Nephron progenitor cell (in vitro differentiated cells): ENCODE data around the gene DDIT4.

Source experiments
- DNase-seq: peaks from one replicate; pipeline ENCODE4 v3.0.0; 2021
- H3K27ac Mint-ChIP-seq: 2 replicates; pipeline ENCODE4 v1.8.0; 2021; ENCODE audit warnings: mild to moderate bottlenecking, moderate library complexity, mixed read lengths
- H3K27me3 Mint-ChIP-seq: 2 replicates; pipeline ENCODE4 v1.8.0; 2021; ENCODE audit warnings: mild to moderate bottlenecking, low read depth, mixed read lengths; ENCODE audit not compliant: poor library complexity
- H3K36me3 Mint-ChIP-seq: 2 replicates; pipeline ENCODE4 v1.8.0; 2021; ENCODE audit warnings: low read depth, mixed read lengths
- H3K4me1 Mint-ChIP-seq: 2 replicates; pipeline ENCODE4 v1.8.0; 2021; ENCODE audit warnings: mixed read lengths
- H3K4me3 Mint-ChIP-seq: 2 replicates; pipeline ENCODE4 v1.8.0; 2021; ENCODE audit warnings: mild to moderate bottlenecking, moderate library complexity, mixed read lengths
- H3K9me3 Mint-ChIP-seq: 2 replicates; pipeline ENCODE4 v1.8.0; 2021; ENCODE audit warnings: mild to moderate bottlenecking, moderate library complexity, mixed read lengths
- TF ChIP-seq, protein P1 (sequence below): fragments of 200-600 bp; sonication (generic); IDR thresholded peaks from 2 replicates; pipeline ENCODE4 v1.5.0; 2021; ENCODE audit warnings: antibody characterized with exemption

Gene DDIT4

DNA sequence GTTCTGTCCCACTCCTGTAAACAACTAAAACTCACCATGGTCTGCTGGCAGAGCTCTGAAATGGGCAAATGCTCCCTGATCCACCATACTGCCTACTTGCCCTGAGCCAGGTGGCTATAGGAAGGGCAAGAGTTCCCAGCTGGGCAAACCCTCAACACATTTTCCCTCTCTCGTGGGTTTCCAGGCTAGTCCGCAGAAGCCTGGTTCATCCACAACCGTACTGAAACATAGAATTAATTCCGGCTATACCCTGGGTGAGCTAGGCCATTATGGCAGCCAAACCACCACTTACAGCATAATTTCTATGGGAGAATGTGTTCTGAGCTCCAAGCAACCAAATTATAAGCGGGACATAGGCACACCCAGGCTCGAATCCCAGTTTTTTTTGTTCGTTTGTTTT is 20.1 kb upstream of the DDIT4 start:
- Mint-ChIP-seq H3K4me3 (no peak overlapping the region), H3K36me3 (no peaks in the 10 kb centered on the region), H3K27me3 (no peaks in the 10 kb centered on the region), H3K4me1 (peaks cover 69% of the 10 kb centered on the region), H3K27ac (peak overlapping the region; percentile 81), H3K9me3 (no peaks in the 10 kb centered on the region)
- DNase-seq: no peak
- TF ChIP-seq, protein P1, sequence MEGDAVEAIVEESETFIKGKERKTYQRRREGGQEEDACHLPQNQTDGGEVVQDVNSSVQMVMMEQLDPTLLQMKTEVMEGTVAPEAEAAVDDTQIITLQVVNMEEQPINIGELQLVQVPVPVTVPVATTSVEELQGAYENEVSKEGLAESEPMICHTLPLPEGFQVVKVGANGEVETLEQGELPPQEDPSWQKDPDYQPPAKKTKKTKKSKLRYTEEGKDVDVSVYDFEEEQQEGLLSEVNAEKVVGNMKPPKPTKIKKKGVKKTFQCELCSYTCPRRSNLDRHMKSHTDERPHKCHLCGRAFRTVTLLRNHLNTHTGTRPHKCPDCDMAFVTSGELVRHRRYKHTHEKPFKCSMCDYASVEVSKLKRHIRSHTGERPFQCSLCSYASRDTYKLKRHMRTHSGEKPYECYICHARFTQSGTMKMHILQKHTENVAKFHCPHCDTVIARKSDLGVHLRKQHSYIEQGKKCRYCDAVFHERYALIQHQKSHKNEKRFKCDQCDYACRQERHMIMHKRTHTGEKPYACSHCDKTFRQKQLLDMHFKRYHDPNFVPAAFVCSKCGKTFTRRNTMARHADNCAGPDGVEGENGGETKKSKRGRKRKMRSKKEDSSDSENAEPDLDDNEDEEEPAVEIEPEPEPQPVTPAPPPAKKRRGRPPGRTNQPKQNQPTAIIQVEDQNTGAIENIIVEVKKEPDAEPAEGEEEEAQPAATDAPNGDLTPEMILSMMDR: no peak

DNA sequence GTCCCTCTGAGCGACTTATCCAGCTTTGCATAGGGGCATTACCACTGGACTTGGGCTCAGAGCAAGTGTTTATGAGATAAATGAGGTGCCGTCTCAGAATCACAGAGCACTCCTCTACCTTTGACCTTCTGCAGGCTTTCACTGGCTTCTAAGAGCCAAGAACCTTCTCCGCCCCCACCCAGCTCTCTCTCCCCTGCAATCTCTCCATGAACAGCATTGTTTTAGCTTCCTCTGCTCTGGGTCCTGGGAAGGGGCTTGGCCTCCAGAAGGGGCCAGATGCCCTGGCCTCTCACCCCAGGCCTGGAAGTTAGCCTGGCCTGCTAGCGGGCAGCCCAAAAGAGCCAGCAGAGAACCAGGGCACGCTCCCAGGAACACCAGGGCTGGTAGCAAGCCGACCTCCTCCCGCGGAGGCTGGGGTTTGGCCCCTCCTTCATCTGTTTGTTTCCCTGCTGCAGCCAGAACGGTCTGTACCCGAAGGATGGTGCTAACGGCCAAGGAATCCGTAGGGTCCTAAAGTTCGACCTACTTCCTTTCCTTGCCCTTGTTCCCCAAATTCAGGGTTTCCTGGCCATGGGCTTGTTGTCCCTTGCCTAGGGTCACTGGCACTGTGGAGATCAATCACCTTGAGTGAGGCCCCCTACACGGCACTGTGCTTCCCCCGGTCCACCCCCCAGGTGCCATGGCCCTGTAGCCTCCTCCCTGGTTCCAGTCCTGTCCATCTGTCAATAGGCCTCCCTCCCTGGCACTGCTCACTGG is 18.7 kb upstream of the DDIT4 start:
- H3K4me1 Mint-ChIP-seq: peaks cover 77% of the 10 kb centered on the region
- peak overlapping the region; percentile 76 for H3K4me3 Mint-ChIP-seq
- H3K9me3 Mint-ChIP-seq: no peaks in the 10 kb centered on the region

DNA sequence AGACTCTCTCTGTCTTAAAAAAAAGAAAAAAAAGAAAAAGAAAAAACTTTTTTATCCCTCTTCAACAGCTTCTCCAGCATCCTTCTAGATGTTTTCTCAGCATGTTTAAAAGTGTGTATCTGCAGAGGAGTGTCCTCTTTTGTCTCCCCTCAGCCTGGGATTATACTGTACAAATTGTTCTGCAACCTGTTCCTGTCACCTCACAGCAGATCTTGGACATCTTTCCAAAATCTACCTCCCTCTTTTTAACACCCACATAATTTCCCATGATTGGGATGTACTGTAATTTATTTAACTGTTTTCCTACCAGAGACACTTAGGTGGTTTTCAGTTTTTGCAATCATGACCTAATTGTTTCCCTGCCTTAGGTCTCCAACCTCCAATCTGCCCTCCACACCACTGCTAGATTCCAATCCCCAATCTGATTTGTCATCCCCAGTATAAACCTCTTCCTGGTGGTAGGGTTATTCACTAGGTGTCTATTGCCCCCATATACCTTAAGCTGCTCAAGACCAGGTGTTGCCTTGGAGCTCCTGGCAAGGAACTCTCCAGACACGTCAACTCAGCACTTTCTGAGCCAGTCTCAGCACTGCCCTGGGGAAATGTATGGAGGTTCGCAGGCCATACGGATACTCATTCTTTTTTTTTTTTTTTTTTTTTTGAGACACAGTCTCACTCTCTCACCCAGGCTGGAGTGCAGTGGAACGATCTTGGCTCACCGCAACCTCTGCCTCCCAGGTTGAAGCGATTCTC is 17.6 kb upstream of the DDIT4 start:
- Mint-ChIP-seq H3K27ac (peak overlapping the region; percentile 90), H3K36me3 (no peaks in the 10 kb centered on the region), H3K9me3 (no peaks in the 10 kb centered on the region), H3K4me1 (peaks cover 79% of the 10 kb centered on the region), H3K4me3 (no peak overlapping the region), H3K27me3 (no peaks in the 10 kb centered on the region)
- DNase-seq: no peak
- TF ChIP-seq, protein P1: no peak

More for the DNA sequence above, 18.7 kb upstream of the DDIT4 start:
- no peaks in the 10 kb centered on the region for H3K27me3 Mint-ChIP-seq
- DNase-seq: peak; percentile 62
- H3K36me3 Mint-ChIP-seq: no peaks in the 10 kb centered on the region
- TF ChIP-seq, protein P1: no peak
- H3K27ac Mint-ChIP-seq: peak overlapping the region; percentile 86

DNA sequence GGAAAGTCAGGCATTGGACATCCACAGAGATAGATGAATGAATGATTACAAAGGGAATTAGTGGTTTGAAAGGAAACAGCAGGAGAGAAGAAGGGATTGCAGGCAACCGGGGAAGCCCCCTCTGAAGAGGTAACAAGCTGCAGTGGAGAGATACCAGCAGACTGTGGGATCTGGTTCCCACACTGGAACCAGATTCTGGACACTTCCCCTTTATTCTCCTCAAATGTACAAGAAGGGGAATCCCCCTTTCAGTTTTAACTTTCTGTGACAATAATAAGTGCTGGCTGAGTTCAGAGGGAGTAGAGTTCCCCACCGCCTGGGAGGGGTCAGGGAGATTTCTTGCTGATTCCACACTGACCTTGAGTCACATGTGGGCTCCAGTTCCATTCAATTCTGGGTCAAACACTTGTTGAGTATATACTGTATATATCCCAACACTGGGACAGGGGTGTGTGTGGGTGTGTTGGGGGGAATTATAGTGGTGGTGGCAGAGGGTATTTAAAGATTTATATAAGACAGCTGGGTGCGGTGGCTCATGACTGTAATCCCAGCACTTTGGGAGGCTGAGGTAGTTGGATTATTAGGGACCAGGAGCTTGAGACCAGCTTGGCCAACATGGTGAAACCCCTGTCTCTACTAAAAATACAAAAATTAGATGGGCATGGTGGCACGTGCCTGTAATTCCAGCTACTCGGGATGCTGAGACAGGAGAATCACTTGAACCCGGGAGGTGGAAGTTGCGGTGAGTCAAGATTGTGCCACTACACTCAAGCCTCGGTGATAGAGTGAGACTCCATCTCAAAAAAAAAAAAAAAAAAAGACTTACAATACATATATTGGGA is 16.5 kb upstream of the DDIT4 start:
- peak overlapping the region; percentile 59 for H3K4me3 Mint-ChIP-seq
- peak overlapping the region; percentile 85 for H3K27ac Mint-ChIP-seq
- H3K9me3 Mint-ChIP-seq: no peaks in the 10 kb centered on the region
- H3K36me3 Mint-ChIP-seq: no peaks in the 10 kb centered on the region
- TF ChIP-seq, protein P1: no peak
- peaks cover 79% of the 10 kb centered on the region for H3K4me1 Mint-ChIP-seq
- DNase-seq: no peak
- no peaks in the 10 kb centered on the region for H3K27me3 Mint-ChIP-seq

DNA sequence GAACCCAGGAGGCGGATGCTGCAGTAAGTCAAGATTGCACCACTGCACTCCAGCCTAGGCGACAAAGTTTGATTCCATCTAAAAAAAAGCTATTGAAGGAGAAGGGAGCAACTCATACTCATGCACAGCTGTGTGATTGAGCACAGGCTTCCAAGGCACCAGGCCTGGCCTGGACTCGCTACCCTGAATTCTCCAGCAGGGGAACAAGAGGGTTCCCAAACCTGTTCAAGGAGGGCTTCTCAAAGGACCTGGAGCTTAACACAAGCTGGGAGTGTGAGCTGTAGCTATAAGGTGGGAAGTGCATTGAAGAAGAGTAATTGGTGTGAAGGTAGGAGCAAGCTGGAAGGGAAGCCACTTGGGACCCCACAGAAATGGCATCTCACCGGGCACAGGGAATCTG is 15.1 kb upstream of the DDIT4 start:
- peak overlapping the region; percentile 98 for H3K27ac Mint-ChIP-seq
- H3K4me3 Mint-ChIP-seq: peak overlapping the region; percentile 42
- TF ChIP-seq, protein P1: no peak
- H3K4me1 Mint-ChIP-seq: peaks cover 68% of the 10 kb centered on the region
- H3K27me3 Mint-ChIP-seq: no peaks in the 10 kb centered on the region
- DNase-seq: no peak
- no peaks in the 10 kb centered on the region for H3K9me3 Mint-ChIP-seq
- H3K36me3 Mint-ChIP-seq: no peaks in the 10 kb centered on the region
